HepG2 (cell line): ENCODE measurements around the gene TTLL1. TPM values are rescaled to one million over a fixed set of nuclear protein-coding genes. Genes with fewer than 3 reads are reported as not detected.

Source experiments
- CENPT ChIP-seq: sonication (generic); formaldehyde crosslinking; IDR thresholded peaks from 2 replicates; pipeline ENCODE4 v1.8.0; 2022; ENCODE audit warnings: low read depth, mild to moderate bottlenecking, moderate library complexity, missing genetic modification reagents
- CHD4 ChIP-seq: fragments of 200-600 bp; sonication (generic); IDR thresholded peaks from 2 replicates; pipeline ENCODE4 v1.7.0; 2017; ENCODE audit warnings: mild to moderate bottlenecking, low read length, borderline replicate concordance
- FOXC1 ChIP-seq: sonication (generic); formaldehyde crosslinking; IDR thresholded peaks from 2 replicates; pipeline ENCODE4 v1.8.0; 2022; ENCODE audit warnings: mild to moderate bottlenecking, missing genetic modification reagents, borderline replicate concordance
- FOXJ3 ChIP-seq: sonication (generic); formaldehyde crosslinking; IDR thresholded peaks from 2 replicates; pipeline ENCODE4 v1.4.0; 2020; ENCODE audit warnings: missing genetic modification reagents, mild to moderate bottlenecking, borderline replicate concordance
- HNF4A ChIP-seq: sonication (generic); formaldehyde crosslinking; IDR thresholded peaks from 2 replicates; pipeline ENCODE4 v1.4.0; 2020; ENCODE audit warnings: missing genetic modification reagents
- IRF2 ChIP-seq: IDR thresholded peaks from 2 replicates; pipeline ENCODE4 v1.6.1; 2018; ENCODE audit warnings: missing genetic modification reagents, missing compliant biosample characterization
- MAZ ChIP-seq, 2 experiments: sonication (generic) in 1 of 2; formaldehyde crosslinking in 1 of 2; IDR thresholded peaks; 2 replicates each; pipeline versions ENCODE4 v1.5.0 to v1.6.1; 2012 to 2020; ENCODE audit warnings: low read depth in 2 of 2, mild to moderate bottlenecking in 2 of 2, borderline replicate concordance in 1 of 2, improper control_type of control experiment in 1 of 2, low read length in 1 of 2, missing genetic modification reagents in 1 of 2, moderate library complexity in 1 of 2
- MIER2 ChIP-seq: IDR thresholded peaks from 2 replicates; pipeline ENCODE4 v1.6.1; 2016; ENCODE audit warnings: missing biosample characterization, missing genetic modification reagents
- MYC ChIP-seq: sonication (generic); formaldehyde crosslinking; IDR thresholded peaks from 2 replicates; pipeline ENCODE4 v1.9.0; 2021; ENCODE audit warnings: missing genetic modification reagents, borderline replicate concordance
- NPAS2 ChIP-seq: sonication (generic); formaldehyde crosslinking; IDR thresholded peaks from 2 replicates; pipeline ENCODE4 v1.8.0; 2022; ENCODE audit warnings: mild to moderate bottlenecking, missing genetic modification reagents, borderline replicate concordance
- PCBP2 ChIP-seq: fragments of 200-400 bp; formaldehyde crosslinking; optimal IDR thresholded peaks from 2 replicates; pipeline ENCODE3; 2018; ENCODE audit warnings: low read length, low read depth; ENCODE audit not compliant: poor library complexity, severe bottlenecking
- RELA ChIP-seq: sonication (generic); formaldehyde crosslinking; IDR thresholded peaks from 2 replicates; pipeline ENCODE4 v1.4.0; 2020; ENCODE audit warnings: missing genetic modification reagents
- SAFB2 ChIP-seq: sonication (generic); formaldehyde crosslinking; IDR thresholded peaks from 2 replicates; pipeline ENCODE4 v1.5.1; 2020; ENCODE audit warnings: missing genetic modification reagents, low read depth, mild to moderate bottlenecking, borderline replicate concordance
- SATB2 ChIP-seq: sonication (generic); formaldehyde crosslinking; IDR thresholded peaks from 2 replicates; pipeline ENCODE4 v1.5.0; 2020; ENCODE audit warnings: missing genetic modification reagents
- SIN3A ChIP-seq: IDR thresholded peaks from 2 replicates; pipeline ENCODE4 v1.6.1; 2011; ENCODE audit warnings: low read depth, mild to moderate bottlenecking, control low read depth, low read length, borderline replicate concordance
- SOX5 ChIP-seq: IDR thresholded peaks from 2 replicates; pipeline ENCODE4 v1.6.1; 2016; ENCODE audit warnings: borderline replicate concordance
- TCF7 ChIP-seq: sonication (generic); IDR thresholded peaks from 2 replicates; pipeline ENCODE4 v1.6.1; 2016; ENCODE audit warnings: antibody characterized with exemption, low read depth
- WIZ ChIP-seq: sonication (generic); formaldehyde crosslinking; IDR thresholded peaks from 2 replicates; pipeline ENCODE4 v1.5.1; 2020; ENCODE audit warnings: mild to moderate bottlenecking, missing genetic modification reagents
- ZNF256 ChIP-seq: sonication (generic); formaldehyde crosslinking; conservative IDR thresholded peaks from 2 replicates; pipeline ENCODE4 v1.4.0; 2020; ENCODE audit warnings: missing genetic modification reagents
- ZNF34 ChIP-seq: sonication (generic); formaldehyde crosslinking; IDR thresholded peaks from 2 replicates; pipeline ENCODE4 v1.4.0; 2020; ENCODE audit warnings: mild to moderate bottlenecking, missing genetic modification reagents, borderline replicate concordance
- ZNF770 ChIP-seq: sonication (generic); formaldehyde crosslinking; IDR thresholded peaks from 2 replicates; pipeline ENCODE4 v1.5.0; 2020; ENCODE audit warnings: mild to moderate bottlenecking, missing genetic modification reagents
- ZNF780A ChIP-seq: sonication (generic); formaldehyde crosslinking; IDR thresholded peaks from 2 replicates; pipeline ENCODE4 v1.8.0; 2022; ENCODE audit warnings: mild to moderate bottlenecking, missing genetic modification reagents, moderate library complexity
- ZSCAN29 ChIP-seq: sonication (generic); formaldehyde crosslinking; conservative IDR thresholded peaks from 2 replicates; pipeline ENCODE4 v1.4.0; 2020; ENCODE audit warnings: mild to moderate bottlenecking, missing genetic modification reagents
- polyA plus RNA-seq, 8 experiments: library from polyadenylated mRNA; depleted of rRNA in 3 of 8; stranded (reverse) in 7 of 8; unstranded in 1 of 8; fragments of >200 nt; fragmentation: Illumina TruSeq in 4 of 8; extraction: Trizol in 4 of 8; gene quantifications; 2 replicates each; pipeline versions ENCODE4 v1.2.1 to v1.2.3, GENCODE V29; 2011 to 2016; ENCODE audit warnings: low read depth in 4 of 8, missing spikeins in 1 of 8, mixed read lengths in 1 of 8; ENCODE audit not compliant: insufficient read depth in 1 of 8
- total RNA-seq, 5 experiments: library from RNA; depleted of rRNA; stranded (reverse); fragments of >200 nt; fragmentation: Illumina TruSeq; extraction: Trizol; gene quantifications; 2 replicates each; pipeline ENCODE4 v1.2.3, GENCODE V29; 2016; ENCODE audit warnings: low read depth in 1 of 5
- TF ChIP-seq, protein P1 (sequence below): sonication (generic); formaldehyde crosslinking; IDR thresholded peaks from 2 replicates; pipeline ENCODE4 v1.4.0; 2020; ENCODE audit warnings: missing genetic modification reagents
- TF ChIP-seq, protein P2 (sequence below): IDR thresholded peaks from 2 replicates; pipeline ENCODE4 v1.6.1; 2016

TTLL1 gene
- total and polyA plus RNA-seq, 2 of the 13 experiments (the other 11 are each of a cell fraction or from before 2014, with no cell fraction given), result 1.6 to 5.3 TPM

GRCh38 chr22:43018615-43019014 lies 70.6 kb downstream of the TTLL1 start (continued):
- TF ChIP-seq CHD4, result no peak; the same call in 1 of the 2 replicates
- TF ChIP-seq SAFB2 (CRISPR knock-in tag), result no peak
- TF ChIP-seq ZSCAN29, result peak; percentile 81; the same call in 1 of the 2 replicates
- TF ChIP-seq FOXC1 (CRISPR knock-in tag), result no peak
- TF ChIP-seq PCBP2, result no peak
- peak; percentile 26; the same call in 1 of the 2 replicates for TF ChIP-seq MIER2 (CRISPR knock-in tag)
- 0 out of 2 replicates have a peak, but pooled peaks have one; percentile 55 for TF ChIP-seq ZNF256 (CRISPR knock-in tag)
- TF ChIP-seq MAZ (IDR thresholded peaks at IDR 0.05; ENCODE audit: borderline replicate concordance, low read depth, low read length), result no peak
- peak; percentile 65; the same call in 1 of the 2 replicates for TF ChIP-seq MAZ (CRISPR knock-in tag; IDR thresholded peaks at IDR 0.05; ENCODE audit: low read depth)
- no peak for TF ChIP-seq ZNF34 (CRISPR knock-in tag)
- peak; percentile 93 for TF ChIP-seq FOXJ3 (CRISPR knock-in tag)
- TF ChIP-seq WIZ (CRISPR knock-in tag), result no peak
- TF ChIP-seq, protein P1, sequence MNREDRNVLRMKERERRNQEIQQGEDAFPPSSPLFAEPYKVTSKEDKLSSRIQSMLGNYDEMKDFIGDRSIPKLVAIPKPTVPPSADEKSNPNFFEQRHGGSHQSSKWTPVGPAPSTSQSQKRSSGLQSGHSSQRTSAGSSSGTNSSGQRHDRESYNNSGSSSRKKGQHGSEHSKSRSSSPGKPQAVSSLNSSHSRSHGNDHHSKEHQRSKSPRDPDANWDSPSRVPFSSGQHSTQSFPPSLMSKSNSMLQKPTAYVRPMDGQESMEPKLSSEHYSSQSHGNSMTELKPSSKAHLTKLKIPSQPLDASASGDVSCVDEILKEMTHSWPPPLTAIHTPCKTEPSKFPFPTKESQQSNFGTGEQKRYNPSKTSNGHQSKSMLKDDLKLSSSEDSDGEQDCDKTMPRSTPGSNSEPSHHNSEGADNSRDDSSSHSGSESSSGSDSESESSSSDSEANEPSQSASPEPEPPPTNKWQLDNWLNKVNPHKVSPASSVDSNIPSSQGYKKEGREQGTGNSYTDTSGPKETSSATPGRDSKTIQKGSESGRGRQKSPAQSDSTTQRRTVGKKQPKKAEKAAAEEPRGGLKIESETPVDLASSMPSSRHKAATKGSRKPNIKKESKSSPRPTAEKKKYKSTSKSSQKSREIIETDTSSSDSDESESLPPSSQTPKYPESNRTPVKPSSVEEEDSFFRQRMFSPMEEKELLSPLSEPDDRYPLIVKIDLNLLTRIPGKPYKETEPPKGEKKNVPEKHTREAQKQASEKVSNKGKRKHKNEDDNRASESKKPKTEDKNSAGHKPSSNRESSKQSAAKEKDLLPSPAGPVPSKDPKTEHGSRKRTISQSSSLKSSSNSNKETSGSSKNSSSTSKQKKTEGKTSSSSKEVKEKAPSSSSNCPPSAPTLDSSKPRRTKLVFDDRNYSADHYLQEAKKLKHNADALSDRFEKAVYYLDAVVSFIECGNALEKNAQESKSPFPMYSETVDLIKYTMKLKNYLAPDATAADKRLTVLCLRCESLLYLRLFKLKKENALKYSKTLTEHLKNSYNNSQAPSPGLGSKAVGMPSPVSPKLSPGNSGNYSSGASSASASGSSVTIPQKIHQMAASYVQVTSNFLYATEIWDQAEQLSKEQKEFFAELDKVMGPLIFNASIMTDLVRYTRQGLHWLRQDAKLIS, result 0 out of 2 replicates have a peak, but pooled peaks have one; percentile 53
- TF ChIP-seq CENPT (CRISPR knock-in tag), result no peak
- TF ChIP-seq SATB2 (CRISPR knock-in tag), result no peak
- TF ChIP-seq TCF7, result no peak
- peak; percentile 44; the same call in 1 of the 2 replicates for TF ChIP-seq ZNF770 (CRISPR knock-in tag)
- TF ChIP-seq HNF4A, result peak; percentile 95
- no peak for TF ChIP-seq NPAS2 (CRISPR knock-in tag)
- TF ChIP-seq, protein P2, sequence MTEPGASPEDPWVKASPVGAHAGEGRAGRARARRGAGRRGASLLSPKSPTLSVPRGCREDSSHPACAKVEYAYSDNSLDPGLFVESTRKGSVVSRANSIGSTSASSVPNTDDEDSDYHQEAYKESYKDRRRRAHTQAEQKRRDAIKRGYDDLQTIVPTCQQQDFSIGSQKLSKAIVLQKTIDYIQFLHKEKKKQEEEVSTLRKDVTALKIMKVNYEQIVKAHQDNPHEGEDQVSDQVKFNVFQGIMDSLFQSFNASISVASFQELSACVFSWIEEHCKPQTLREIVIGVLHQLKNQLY (CRISPR knock-in tag), result no peak
- peak; percentile 49; the same call in 1 of the 2 replicates for TF ChIP-seq SIN3A
- peak; percentile 57; the same call in 1 of the 2 replicates for TF ChIP-seq MYC (CRISPR knock-in tag)
- no peak for TF ChIP-seq ZNF780A (CRISPR knock-in tag)
- peak; percentile 59; the same call in 1 of the 2 replicates for TF ChIP-seq IRF2 (CRISPR knock-in tag)
- no peak for TF ChIP-seq RELA (CRISPR knock-in tag)
- TF ChIP-seq SOX5 (CRISPR knock-in tag), result peak; percentile 80; the same call in 1 of the 2 replicates
